WTC11 (cell line): ENCODE measurements around the gene CER1. TPM values are rescaled to one million over a fixed set of nuclear protein-coding genes. Genes with fewer than 3 reads are reported as not detected.

Source experiments
- ATAC-seq: fragments of 200-7000 bp; cut with Tn5 transposase; 2 replicates; pipeline ENCODE4 v1.10.0; 2021; ENCODE audit warnings: mild to moderate bottlenecking, moderate library complexity
- CTCF ChIA-PET: fragments of 300-600 bp; sonication (Branson Sonifier 250); formaldehyde crosslinking; loops from one replicate; lab custom pipeline; 2021; ENCODE audit warnings: antibody characterized with exemption; lab: Charles Lee
- POLR2A ChIA-PET: fragments of 350-600 bp; sonication (Branson Sonifier 250); formaldehyde crosslinking; loops from one replicate; lab custom pipeline; 2021; ENCODE audit warnings: antibody characterized with exemption; lab: Charles Lee
- DNase-seq: peaks from one replicate; pipeline ENCODE4 v3.0.0; 2021; ENCODE audit warnings: low spot score
- H3K27ac Mint-ChIP-seq: 2 replicates; pipeline ENCODE4 v1.8.0; 2021; ENCODE audit warnings: mixed read lengths
- H3K27me3 Mint-ChIP-seq: 2 replicates; pipeline ENCODE4 v1.8.0; 2021; ENCODE audit warnings: low read depth, mild to moderate bottlenecking, moderate library complexity, mixed read lengths
- H3K36me3 Mint-ChIP-seq: 2 replicates; pipeline ENCODE4 v1.8.0; 2021; ENCODE audit warnings: mixed read lengths
- H3K4me1 Mint-ChIP-seq: 2 replicates; pipeline ENCODE4 v1.8.0; 2022; ENCODE audit warnings: mixed read lengths
- H3K4me3 Mint-ChIP-seq: 2 replicates; pipeline ENCODE4 v1.8.0; 2021; ENCODE audit warnings: mild to moderate bottlenecking, moderate library complexity, mixed read lengths
- H3K9me3 Mint-ChIP-seq: 2 replicates; pipeline ENCODE4 v1.8.0; 2021; ENCODE audit warnings: mixed read lengths
- E2F1 ChIP-seq: sonication (generic); formaldehyde crosslinking; IDR thresholded peaks from 2 replicates; pipeline ENCODE4 v1.8.0; 2022; ENCODE audit warnings: mild to moderate bottlenecking, missing genetic modification reagents
- EMX1 ChIP-seq: fragments of 250-450 bp; sonication (Bioruptor Pico); IDR thresholded peaks from 2 replicates; pipeline ENCODE4 v1.8.0; 2021; ENCODE audit warnings: mild to moderate bottlenecking
- GABPB1 ChIP-seq: sonication (generic); formaldehyde crosslinking; IDR thresholded peaks from 2 replicates; pipeline ENCODE4 v1.8.1; 2023; ENCODE audit warnings: mild to moderate bottlenecking, missing genetic modification reagents
- HMGA2 ChIP-seq: fragments of 250-450 bp; sonication (Bioruptor Pico); IDR thresholded peaks from 2 replicates; pipeline ENCODE4 v1.4.0; 2021; ENCODE audit warnings: mild to moderate bottlenecking, moderate library complexity
- MLX ChIP-seq: sonication (generic); formaldehyde crosslinking; IDR thresholded peaks from 2 replicates; pipeline ENCODE4 v1.8.1; 2023; ENCODE audit warnings: mild to moderate bottlenecking, missing genetic modification reagents, moderate library complexity
- NFATC4 ChIP-seq: fragments of 250-450 bp; sonication (Bioruptor Pico); IDR thresholded peaks from 2 replicates; pipeline ENCODE4 v1.9.0; 2021; ENCODE audit warnings: mild to moderate bottlenecking
- NFE2L1 ChIP-seq: sonication (generic); formaldehyde crosslinking; IDR thresholded peaks from 2 replicates; pipeline ENCODE4 v1.8.1; 2023; ENCODE audit warnings: missing genetic modification reagents
- NFYB ChIP-seq: sonication (generic); formaldehyde crosslinking; conservative IDR thresholded peaks from 2 replicates; pipeline ENCODE4 v1.8.0; 2022; ENCODE audit warnings: low read depth, missing genetic modification reagents
- PRRX2 ChIP-seq: fragments of 250-450 bp; sonication (Bioruptor Pico); IDR thresholded peaks from 2 replicates; pipeline ENCODE4 v1.8.0; 2021; ENCODE audit warnings: mild to moderate bottlenecking
- SP1 ChIP-seq: sonication (generic); formaldehyde crosslinking; conservative IDR thresholded peaks from 2 replicates; pipeline ENCODE4 v1.8.1; 2022; ENCODE audit warnings: missing genetic modification reagents
- USF1 ChIP-seq: sonication (generic); formaldehyde crosslinking; IDR thresholded peaks from 2 replicates; pipeline ENCODE4 v1.8.0; 2022; ENCODE audit warnings: mild to moderate bottlenecking, missing genetic modification reagents
- ZBTB21 ChIP-seq: sonication (generic); formaldehyde crosslinking; IDR thresholded peaks from 2 replicates; pipeline ENCODE4 v1.8.1; 2023; ENCODE audit warnings: mild to moderate bottlenecking, missing genetic modification reagents, borderline replicate concordance
- ZNF219 ChIP-seq: sonication (generic); formaldehyde crosslinking; IDR thresholded peaks from 2 replicates; pipeline ENCODE4 v1.8.0; 2023; ENCODE audit warnings: missing genetic modification reagents, mild to moderate bottlenecking, borderline replicate concordance
- ZNF396 ChIP-seq: fragments of 250-450 bp; sonication (Bioruptor Pico); IDR thresholded peaks from 2 replicates; pipeline ENCODE4 v1.8.0; 2021; ENCODE audit warnings: mild to moderate bottlenecking, moderate library complexity, borderline replicate concordance
- ZNF512 ChIP-seq: sonication (generic); formaldehyde crosslinking; IDR thresholded peaks from 2 replicates; pipeline ENCODE4 v1.8.1; 2022; ENCODE audit warnings: missing genetic modification reagents, borderline replicate concordance
- total RNA-seq: library from RNA; stranded (reverse); gene quantifications from 3 replicates; pipeline ENCODE4 v1.2.3, GENCODE V29; 2021
- TF ChIP-seq, protein P1 (sequence below): sonication (generic); formaldehyde crosslinking; IDR thresholded peaks from 2 replicates; pipeline ENCODE4 v1.8.1; 2022; ENCODE audit warnings: mild to moderate bottlenecking, moderate library complexity, missing genetic modification reagents
- TF ChIP-seq, protein P2 (sequence below): fragments of 250-450 bp; sonication (Bioruptor Pico); IDR thresholded peaks from 2 replicates; pipeline ENCODE4 v1.9.0; 2021; ENCODE audit warnings: mild to moderate bottlenecking
- TF ChIP-seq, protein P3 (sequence below): sonication (generic); formaldehyde crosslinking; IDR thresholded peaks from 2 replicates; pipeline ENCODE4 v1.8.0; 2022; ENCODE audit warnings: mild to moderate bottlenecking, missing genetic modification reagents

CER1 gene
- total RNA-seq, 1 experiment from 2014 or later = 2.4 TPM

DNA sequence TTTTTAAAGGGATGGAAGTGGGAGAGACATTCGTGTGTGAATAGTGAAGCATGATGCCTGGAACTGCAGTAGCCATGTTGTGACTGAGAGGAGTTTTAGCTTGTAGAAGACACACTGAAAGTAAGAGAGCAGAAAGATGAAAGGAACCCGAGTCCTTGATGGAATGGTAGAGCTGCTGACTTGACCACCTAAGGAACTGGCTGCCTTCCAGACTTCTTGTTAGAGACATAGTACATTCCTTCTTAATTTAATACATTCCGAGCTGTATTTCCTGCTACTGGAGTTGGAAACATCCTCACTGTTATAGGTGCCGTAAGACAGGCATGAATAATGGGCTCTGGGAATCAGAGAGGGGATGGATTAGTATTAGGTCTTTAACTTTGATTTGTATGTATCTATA is 7.4 kb downstream of the CER1 start:
- POLR2A ChIA-PET = no interaction called here
- H3K27me3 Mint-ChIP-seq = peaks cover 82% of the 10 kb centered on the region
- CTCF ChIA-PET = no interaction called here

More for the DNA sequence above, 7.4 kb downstream of the CER1 start:
- no peak overlapping the region for H3K27ac Mint-ChIP-seq
- TF ChIP-seq NFATC4 (CRISPR knock-in tag) (no peak), PRRX2 (no peak), NFYB (CRISPR knock-in tag) (no peak), GABPB1 (CRISPR knock-in tag) (no peak), ZNF219 (CRISPR knock-in tag) (no peak), ZBTB21 (no peak), MLX (CRISPR knock-in tag) (no peak), ZNF512 (CRISPR knock-in tag) (no peak), USF1 (CRISPR knock-in tag) (no peak), ZNF396 (no peak), HMGA2 (CRISPR knock-in tag) (no peak), NFE2L1 (no peak), SP1 (CRISPR knock-in tag) (no peak), E2F1 (CRISPR knock-in tag) (no peak), EMX1 (no peak)
- TF ChIP-seq, protein P1, sequence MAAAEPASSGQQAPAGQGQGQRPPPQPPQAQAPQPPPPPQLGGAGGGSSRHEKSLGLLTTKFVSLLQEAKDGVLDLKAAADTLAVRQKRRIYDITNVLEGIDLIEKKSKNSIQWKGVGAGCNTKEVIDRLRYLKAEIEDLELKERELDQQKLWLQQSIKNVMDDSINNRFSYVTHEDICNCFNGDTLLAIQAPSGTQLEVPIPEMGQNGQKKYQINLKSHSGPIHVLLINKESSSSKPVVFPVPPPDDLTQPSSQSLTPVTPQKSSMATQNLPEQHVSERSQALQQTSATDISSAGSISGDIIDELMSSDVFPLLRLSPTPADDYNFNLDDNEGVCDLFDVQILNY = no peak
- TF ChIP-seq, protein P2, sequence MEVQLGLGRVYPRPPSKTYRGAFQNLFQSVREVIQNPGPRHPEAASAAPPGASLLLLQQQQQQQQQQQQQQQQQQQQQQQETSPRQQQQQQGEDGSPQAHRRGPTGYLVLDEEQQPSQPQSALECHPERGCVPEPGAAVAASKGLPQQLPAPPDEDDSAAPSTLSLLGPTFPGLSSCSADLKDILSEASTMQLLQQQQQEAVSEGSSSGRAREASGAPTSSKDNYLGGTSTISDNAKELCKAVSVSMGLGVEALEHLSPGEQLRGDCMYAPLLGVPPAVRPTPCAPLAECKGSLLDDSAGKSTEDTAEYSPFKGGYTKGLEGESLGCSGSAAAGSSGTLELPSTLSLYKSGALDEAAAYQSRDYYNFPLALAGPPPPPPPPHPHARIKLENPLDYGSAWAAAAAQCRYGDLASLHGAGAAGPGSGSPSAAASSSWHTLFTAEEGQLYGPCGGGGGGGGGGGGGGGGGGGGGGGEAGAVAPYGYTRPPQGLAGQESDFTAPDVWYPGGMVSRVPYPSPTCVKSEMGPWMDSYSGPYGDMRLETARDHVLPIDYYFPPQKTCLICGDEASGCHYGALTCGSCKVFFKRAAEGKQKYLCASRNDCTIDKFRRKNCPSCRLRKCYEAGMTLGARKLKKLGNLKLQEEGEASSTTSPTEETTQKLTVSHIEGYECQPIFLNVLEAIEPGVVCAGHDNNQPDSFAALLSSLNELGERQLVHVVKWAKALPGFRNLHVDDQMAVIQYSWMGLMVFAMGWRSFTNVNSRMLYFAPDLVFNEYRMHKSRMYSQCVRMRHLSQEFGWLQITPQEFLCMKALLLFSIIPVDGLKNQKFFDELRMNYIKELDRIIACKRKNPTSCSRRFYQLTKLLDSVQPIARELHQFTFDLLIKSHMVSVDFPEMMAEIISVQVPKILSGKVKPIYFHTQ (CRISPR knock-in tag) = no peak
- TF ChIP-seq, protein P3, sequence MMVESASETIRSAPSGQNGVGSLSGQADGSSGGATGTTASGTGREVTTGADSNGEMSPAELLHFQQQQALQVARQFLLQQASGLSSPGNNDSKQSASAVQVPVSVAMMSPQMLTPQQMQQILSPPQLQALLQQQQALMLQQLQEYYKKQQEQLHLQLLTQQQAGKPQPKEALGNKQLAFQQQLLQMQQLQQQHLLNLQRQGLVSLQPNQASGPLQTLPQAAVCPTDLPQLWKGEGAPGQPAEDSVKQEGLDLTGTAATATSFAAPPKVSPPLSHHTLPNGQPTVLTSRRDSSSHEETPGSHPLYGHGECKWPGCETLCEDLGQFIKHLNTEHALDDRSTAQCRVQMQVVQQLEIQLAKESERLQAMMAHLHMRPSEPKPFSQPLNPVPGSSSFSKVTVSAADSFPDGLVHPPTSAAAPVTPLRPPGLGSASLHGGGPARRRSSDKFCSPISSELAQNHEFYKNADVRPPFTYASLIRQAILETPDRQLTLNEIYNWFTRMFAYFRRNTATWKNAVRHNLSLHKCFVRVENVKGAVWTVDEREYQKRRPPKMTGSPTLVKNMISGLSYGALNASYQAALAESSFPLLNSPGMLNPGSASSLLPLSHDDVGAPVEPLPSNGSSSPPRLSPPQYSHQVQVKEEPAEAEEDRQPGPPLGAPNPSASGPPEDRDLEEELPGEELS (CRISPR knock-in tag) = no peak
- DNase-seq = no peak
- ATAC-seq = no peak
- 0 out of 2 replicates have a peak, but pooled peaks cover 3% of the 10 kb centered on the region for H3K4me1 Mint-ChIP-seq
- H3K4me3 Mint-ChIP-seq = no peak overlapping the region
- peaks cover 4% of the 10 kb centered on the region for H3K9me3 Mint-ChIP-seq
- H3K36me3 Mint-ChIP-seq = no peaks in the 10 kb centered on the region
